Right lobe of liver (tissue), 4 donors: ENCODE results near the gene APOBEC3H.

Experiments used
- CTCF ChIP-seq, 4 donors: fragments of 200-600 bp in 3 of 4; fragments of 450-650 bp in 1 of 4; IDR thresholded peaks; one replicate each; pipeline versions ENCODE4 v1.5.1 to v1.8.0; 2016 to 2022; ENCODE audit warnings: antibody characterized with exemption in 4 of 4, mild to moderate bottlenecking in 2 of 4
- POLR2A ChIP-seq: fragments of 450-650 bp; IDR thresholded peaks from one replicate; pipeline ENCODE4 v1.6.1; 2017; ENCODE audit warnings: antibody characterized with exemption, mild to moderate bottlenecking
- donor health status: DM: no; HTN: no; CAD: no.
- donor health status: DM: no; HTN: no; CAD: no.
- donor health status: DM: no; HTN: yes; CAD: no.

- TF ChIP-seq CTCF (IDR thresholded peaks at IDR 0.05) (no peak), POLR2A (no peak)
These were observed 12.4 kb upstream of the APOBEC3H start for GRCh38 chr22:39084666-39085065.
